MM.1S (cell line): ENCODE results near the gene ARPP21.

Experiments used
- EZH2 ChIP-seq: fragments of 300-600 bp; sonication (generic); optimal IDR thresholded peaks from 2 replicates; pipeline ENCODE3; 2017; ENCODE audit warnings: low read depth, mild to moderate bottlenecking, antibody characterized with exemption, low read length, mixed read lengths
- EZH2phosphoT487 ChIP-seq: fragments of 300-600 bp; sonication (generic); IDR thresholded peaks from 2 replicates; pipeline ENCODE4 v1.6.1; 2018; ENCODE audit warnings: antibody characterized with exemption, low read length
- TF ChIP-seq, protein P1 (sequence below): fragments of 300-600 bp; sonication (generic); IDR thresholded peaks from 2 replicates; pipeline ENCODE4 v1.5.1; 2016; ENCODE audit warnings: antibody characterized with exemption, low read length, mixed read lengths

DNA sequence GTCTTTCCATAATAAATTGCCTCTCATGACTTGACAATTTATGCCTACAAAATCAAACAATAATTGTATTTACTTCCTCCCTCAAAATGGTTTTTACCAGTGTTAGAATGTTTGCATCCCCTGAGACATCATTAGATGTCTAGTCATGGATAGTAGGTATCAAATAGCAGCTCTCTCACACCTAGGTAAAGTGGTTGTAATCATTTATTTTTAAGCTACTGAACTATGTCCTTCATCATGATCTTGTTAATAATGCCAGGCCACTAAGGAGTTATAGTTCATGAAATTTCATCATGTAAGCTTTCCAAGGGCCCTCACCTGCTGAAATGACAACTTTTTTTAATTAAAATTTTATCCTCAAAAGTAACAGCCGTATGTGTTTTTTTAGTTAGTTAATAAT is 134.1 kb downstream of the ARPP21 start:
- no peak for TF ChIP-seq EZH2
- TF ChIP-seq, protein P1, sequence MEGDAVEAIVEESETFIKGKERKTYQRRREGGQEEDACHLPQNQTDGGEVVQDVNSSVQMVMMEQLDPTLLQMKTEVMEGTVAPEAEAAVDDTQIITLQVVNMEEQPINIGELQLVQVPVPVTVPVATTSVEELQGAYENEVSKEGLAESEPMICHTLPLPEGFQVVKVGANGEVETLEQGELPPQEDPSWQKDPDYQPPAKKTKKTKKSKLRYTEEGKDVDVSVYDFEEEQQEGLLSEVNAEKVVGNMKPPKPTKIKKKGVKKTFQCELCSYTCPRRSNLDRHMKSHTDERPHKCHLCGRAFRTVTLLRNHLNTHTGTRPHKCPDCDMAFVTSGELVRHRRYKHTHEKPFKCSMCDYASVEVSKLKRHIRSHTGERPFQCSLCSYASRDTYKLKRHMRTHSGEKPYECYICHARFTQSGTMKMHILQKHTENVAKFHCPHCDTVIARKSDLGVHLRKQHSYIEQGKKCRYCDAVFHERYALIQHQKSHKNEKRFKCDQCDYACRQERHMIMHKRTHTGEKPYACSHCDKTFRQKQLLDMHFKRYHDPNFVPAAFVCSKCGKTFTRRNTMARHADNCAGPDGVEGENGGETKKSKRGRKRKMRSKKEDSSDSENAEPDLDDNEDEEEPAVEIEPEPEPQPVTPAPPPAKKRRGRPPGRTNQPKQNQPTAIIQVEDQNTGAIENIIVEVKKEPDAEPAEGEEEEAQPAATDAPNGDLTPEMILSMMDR, result no peak
- TF ChIP-seq EZH2phosphoT487, result no peak
